Middle frontal gyrus (tissue), 1 donor: ENCODE measurements around the gene SENP5.

Source experiments
- DNase-seq: peaks from one replicate; pipeline ENCODE4 v3.0.0-alpha.2; 2015; ENCODE audit warnings: low spot score; ENCODE audit errors: extremely low spot score

The SENP5 gene

DNA sequence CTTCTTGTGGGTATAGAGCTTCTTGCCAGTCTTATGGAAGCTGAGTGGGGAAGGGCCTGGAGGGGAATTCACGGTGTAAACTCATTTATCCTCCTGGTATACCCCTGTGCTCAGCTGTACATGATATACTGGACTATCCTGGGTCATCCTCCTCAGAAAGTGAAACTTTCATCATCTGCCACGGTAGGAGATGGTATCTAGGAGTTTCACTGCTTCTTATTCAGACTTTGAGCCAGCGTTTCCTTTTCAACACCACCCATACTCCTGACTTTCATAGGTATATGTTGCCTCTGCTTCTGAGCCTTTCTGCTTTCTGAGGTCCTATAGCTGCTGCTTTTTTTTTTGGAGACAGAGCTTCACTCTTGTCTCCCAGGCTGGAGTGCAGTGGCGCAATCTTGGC, 15.6 kb downstream of the SENP5 start:
- DNase-seq = no peak

GRCh38 chr3:196886144-196886543, 18.4 kb downstream of the SENP5 start:
- no peak for DNase-seq

DNA sequence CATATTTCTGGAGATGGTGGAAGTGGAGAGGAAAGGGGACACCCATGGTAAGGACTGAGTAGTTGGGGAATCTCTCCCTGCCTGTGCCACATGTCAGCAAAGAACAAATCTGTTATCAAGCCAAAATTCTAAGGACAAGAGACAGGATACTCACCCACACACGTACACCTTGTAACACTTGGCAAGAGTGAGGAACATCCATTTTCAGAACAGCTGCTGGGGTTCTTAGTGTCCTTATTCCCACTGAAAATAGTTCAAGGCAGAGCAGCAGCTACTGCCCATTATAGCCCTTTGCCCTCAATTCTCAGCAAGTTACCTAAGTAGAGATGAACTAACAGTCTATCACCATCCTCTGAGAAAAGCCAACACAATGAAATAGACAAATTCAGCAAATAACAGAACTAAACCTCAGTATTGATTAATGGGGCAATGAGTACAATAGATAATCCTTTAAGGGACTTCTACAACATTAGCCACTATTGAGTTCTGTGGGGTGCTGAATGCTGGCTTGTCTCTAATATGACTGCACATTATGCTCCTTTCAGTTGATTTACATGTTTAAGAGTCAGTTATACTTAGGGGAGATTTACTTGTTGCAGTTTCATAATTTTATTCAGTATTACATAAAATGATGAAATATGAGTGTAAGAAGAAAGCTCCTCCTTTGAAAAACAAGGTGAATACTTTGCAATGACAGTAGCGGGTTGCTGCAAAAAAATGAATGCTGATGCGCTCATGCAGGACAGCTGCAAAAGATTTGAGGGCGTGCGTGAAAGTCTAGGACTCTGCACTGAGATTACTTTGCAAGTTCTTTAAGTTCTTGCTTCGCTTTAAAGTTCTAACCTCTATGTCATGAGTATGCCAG, 22.4 kb downstream of the SENP5 start:
- no peak for DNase-seq

DNA sequence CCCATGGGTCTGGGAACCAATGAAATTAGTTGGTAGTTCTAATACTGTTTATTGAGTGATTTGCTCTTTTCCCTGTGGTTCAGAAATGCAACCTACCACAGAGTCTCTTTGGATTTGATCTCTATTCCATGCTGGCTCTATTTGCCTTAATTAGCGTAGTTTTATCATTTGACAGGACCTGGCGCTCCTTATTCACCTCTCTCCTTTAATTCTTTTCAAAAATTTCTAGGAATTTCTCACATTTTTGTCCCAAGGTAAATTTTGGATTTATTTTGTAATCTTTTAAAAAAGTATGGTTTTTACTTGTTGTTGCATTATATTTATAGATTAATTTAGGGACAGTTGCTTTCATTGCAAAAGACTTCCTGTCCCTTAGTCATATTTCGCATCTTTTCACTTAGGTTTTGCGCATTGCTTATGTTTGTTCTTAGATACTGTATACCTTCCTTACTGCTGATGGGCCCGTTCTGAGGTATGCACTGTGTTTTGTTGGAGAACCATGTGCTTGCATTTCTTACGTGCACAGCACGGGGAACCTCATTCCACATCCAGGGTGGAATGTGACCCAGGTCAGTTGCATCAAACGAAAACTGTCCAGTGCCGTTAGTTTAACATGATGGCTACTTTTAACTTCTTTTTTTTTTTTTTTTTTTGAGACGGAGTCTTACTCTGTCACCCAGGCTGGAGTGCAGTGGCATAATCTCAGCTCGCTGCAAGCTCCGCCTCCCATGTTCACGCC, 27.0 kb downstream of the SENP5 start:
- DNase-seq = no peak

DNA sequence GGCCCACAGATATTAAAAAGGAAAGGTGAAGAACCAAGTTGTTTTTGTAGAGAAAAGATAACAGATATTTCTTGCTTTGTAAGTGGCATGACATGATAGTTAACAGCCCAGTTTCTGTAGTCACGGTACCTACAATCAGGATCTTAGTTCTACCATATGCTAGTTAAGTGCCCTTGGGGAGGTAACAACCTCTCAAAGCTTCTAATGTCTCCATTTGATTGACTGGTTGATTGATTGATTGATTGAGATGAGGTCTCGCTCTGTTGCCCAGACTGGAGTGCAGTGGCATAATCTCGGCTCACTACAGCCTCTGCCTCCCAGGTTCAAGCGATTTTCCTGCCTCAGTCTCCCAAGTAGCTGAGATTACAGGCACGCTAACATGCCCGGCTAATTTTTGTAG, 28.5 kb downstream of the SENP5 start:
- no peak for DNase-seq

DNA sequence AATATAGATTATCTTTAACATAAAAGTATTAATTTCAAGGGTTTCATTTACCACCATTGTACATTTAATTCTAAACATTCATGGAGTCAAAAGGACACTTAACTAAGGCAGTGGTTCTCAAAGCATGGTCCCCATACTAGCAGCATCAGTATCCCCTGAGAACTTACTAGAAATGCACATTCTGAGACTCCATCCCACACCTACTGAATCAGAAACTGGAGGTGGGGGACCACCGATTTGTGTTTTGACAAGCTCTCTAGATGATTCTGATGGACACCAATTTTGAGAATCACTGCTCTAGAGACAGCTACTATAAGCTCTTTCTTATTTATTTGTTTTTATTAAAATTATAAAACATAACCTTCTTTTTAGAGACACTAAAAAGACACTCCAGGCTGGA, 34.0 kb downstream of the SENP5 start:
- no peak for DNase-seq

- DNase-seq = no peak
These were observed 34.6 kb downstream of the SENP5 start for GRCh38 chr3:196902296-196902695.

GRCh38 chr3:196903740-196904139, 36.0 kb downstream of the SENP5 start:
- no peak for DNase-seq

DNA sequence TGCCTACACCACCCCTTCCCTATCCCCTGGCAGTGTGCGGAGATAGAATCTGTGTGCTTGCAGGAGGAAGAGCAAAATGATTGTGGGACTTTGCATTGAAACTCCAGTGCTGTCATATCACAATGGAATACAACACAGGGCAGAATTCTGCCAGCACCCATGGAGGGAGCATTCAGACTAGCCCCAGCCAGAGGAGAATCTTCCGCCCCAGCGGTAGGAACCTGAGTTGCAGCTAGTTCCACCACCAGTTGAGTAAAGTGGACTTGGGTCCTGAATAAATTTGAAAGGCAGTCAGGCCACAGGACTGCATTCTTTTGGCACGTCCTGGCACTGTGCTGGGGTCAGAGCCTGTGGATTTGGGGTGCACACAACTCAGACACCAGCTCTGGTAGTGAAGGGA, 47.1 kb downstream of the SENP5 start:
- no peak for DNase-seq

DNA sequence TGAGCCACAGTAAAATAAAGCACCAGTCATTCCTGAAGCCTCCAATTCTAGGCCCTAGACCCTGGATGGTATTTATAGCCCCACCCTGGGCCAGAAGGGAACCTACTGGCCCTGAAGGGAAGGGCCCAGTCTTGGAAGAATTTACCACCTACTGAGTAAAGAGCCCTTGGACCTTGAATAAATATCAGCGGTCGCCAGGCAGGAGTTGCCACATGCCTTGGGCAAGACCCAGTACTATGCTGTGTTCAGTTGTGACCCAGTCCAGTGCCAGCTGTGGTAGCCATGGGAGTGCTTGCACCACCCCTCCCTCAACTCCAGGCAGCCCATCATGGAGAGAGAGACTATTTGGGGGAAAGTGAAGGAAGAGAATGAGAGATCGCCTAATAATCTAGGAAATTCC, 47.7 kb downstream of the SENP5 start:
- DNase-seq = no peak

DNA sequence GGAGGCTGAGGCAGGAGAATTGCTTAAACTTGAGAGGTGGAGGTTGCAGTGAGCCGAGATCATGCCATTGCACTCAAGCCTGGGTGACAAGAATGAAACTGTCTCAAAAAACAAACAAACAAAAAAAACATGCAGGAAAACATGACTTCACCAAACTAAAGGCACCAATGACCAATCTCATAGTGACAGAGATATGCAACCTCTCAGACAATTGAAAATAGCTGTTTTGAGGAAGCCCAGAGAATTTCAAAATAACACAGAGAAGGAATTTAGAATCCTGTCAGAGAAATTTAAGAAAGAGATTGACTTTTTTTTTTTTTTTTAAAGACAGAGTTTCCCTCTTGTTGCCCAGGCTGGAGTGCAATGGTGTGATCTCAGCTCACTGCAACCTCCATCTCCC, 48.5 kb downstream of the SENP5 start:
- no peak for DNase-seq

DNA sequence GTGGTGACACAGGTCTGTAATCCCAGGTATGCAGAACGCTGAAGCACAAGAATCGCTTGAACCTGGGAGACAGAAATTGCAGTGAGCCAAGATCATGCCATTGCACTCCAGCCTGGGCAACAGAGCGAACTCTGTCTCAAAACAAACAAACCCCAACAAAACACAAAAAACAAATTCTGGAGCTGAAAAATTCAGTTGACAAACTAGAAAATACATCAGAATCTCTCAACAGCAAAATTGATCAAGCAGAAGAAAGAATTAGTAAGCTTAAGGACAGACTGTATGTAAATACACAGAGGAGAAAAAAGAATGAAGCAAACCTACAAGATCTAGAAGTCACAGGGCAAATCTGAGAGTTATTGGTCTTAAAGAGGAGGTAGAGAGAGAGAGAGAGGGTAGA, 49.3 kb downstream of the SENP5 start:
- DNase-seq = no peak

DNA sequence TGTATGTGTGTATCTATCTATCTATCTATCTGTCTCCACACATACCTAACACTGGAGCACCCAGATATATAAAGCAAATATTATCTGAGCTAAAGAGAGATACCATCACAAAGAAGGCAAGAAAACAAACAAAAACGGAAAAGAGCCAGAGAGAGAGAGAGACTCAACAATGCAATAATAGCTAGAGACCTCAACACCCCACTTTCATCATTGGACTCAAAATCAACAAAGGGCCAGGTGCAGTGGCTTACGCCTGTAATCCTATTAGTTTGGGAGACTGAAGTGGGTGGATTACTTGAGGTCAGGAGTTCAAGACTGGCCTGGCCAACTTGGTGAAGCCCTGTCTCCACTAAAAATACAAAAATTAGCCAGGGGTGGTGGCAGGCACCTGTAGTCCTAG, 51.2 kb downstream of the SENP5 start:
- no peak for DNase-seq

- DNase-seq = no peak
These were observed 53.0 kb downstream of the SENP5 start for GRCh38 chr3:196920733-196921132.

DNA sequence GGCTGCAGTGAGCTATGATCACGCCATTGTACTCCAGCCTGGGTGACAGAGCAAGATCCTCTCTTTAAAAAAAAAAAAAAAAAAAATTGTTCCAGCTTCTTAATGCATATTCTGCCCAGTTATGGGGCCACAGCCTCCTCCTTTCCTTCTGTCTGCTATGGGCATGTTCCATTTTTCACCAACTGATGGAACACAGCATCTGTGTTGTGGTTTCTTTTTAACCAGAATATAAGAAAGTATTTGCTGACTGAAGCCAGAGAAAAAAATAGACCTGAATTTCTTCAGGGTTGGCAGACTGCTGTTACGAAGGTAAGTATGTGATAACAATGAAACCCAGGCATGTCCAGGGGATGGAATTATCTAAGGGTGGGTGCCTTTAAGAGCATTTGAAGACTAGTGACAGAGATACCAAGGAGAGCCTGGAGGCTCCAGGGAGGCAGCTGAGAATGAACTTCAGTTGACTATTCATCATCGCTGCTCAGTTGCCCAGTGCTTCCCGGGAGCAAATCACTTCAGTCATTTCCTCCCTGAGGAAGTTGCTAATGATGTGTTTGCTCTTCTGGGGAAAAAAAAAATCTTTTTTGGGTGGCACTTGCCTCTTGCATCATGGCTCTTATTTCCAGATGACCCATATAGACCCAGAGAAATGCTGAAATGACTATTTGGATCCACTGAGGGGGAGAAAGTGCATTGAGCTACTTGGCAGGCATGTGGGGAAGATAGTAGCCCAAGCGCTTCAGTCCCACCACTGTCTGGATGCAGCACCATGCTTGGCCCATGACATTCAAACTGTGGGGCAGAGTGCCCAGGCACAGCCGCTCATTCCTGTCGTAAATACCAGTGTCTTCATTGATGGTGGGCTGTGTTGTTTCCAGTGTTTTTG, 60.1 kb downstream of the SENP5 start:
- DNase-seq = no peak

DNA sequence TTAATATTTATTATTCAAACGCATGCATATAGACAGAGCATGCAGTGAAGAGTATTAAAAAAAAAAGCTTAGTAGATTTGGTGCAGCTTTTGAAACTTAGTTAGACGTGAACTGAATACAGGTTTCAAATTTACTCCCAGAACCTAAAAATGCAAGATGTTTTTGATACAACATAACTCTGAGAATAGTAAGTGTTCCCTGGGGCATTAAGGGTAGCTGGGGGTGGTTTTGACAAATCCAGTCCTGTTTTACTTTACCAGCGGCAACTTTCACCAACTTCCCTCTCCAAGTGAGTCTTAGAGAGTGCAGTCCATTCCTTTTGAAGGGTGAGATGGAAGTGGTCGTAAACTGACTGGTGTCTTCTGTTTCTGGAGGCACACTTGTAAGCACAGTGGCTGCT, 63.4 kb downstream of the SENP5 start:
- no peak for DNase-seq

DNA sequence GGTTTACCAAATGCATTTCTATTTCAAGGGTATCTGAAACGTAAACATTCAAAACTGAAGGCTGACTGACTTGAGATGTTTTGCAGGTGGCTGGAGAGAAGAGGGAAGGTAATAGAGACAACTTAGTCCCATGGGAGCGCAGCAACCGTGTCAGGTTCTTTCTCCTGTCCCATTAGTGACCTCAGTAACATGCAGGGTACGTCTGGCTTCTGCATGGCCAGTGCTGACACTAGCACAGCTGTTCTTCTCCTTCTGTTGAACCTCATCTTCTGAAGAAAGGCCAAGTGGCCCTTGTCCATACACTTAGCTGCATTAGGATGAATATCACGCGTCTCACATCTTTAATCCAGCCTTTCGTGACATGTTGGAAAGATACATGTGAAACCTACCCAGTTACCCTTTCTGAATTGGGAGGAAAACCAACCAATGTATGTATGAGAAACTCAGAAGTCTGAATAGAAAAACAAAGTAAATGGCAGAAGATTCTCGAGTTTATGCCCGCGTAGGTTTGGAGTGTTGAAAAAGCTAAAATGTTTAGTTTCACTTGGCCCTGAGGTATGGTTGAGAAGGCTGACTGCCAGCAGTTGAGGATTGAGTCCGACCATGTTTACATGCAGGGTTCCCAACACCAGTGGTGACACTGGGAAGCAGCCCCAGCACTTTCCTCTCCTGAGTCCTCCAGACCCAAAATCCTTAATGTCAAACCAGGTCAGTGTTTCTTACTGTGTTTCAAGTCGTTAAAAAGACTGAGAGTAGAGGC, 64.3 kb downstream of the SENP5 start:
- no peak for DNase-seq

DNA sequence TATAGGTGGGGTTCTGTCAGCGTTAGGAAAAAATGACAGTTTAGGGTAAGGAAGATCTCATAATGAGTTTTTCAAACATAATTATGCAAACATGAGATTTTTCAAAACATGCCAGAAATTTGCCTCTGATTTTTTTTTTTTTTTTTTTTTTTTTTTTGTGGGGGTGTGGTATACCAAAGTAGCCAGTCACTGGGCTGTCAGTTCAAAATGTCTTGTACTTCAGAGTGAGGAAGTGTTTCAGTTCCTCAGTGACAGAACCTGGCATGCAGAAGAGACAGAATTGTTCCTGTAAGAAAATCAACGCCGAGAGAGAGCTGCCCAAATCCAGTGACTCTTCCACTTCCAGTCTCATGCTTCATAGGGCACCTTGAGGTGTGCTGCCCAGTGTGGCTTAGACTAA, 64.9 kb downstream of the SENP5 start:
- no peak for DNase-seq

GRCh38 chr3:196936288-196936687, 68.6 kb downstream of the SENP5 start:
- DNase-seq = no peak

DNA sequence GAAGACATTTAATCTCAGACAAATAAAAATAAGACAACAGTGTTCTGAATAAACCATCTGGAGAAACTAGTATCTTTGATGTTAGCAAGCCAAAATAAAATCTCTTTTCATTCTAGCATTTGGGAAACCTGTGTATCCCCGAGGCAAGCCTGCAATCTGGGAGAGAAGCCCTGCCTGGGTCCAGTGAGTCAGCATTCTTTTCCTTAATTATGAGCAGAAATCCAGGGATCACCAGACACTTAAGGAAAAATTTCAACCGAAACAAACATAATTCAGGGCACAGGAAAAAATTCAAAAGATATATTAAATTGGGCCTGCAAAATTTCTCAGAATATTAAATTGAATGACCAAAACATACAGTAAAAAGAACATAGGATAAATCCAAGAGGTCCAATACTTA, 70.4 kb downstream of the SENP5 start:
- no peak for DNase-seq

DNA sequence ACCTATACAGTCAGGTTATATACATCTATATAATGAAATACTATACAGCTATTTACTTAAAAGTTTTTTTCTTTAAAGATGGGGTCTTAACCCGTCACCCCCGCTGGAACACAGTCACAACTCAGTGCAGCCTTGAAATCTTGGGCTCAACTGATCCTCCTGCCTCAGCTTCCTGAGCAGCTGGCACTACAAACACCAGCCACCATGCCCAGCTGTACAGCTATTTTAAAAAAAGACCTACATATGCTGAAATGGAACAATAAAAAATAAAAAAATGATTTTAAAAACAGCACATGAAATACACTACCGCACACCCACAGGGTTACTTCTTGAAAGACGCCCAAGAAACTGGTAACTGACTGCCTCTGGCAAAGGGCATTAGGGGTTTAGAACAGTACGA, 70.9 kb downstream of the SENP5 start:
- peak; percentile 26 for DNase-seq
